Measurements from ENCODE around the gene KIRREL2. TPM values are rescaled to one million over a fixed set of nuclear protein-coding genes. Genes with fewer than 3 reads are reported as not detected.

Gene KIRREL2
- total RNA-seq, 1 donor from 2014 or later = 0.18 TPM

GRCh38 chr19:35842666-35843272 is 13.9 kb upstream of the KIRREL2 start:
- Histone ChIP-seq H3K27ac (ENCODE audit: low read depth, low read length) (no peak overlapping the region), H3K36me3 (ENCODE audit: insufficient read depth, low read length) (no peaks in the 10 kb centered on the region), H3K9ac (ENCODE audit: low read length) (no peak overlapping the region), H4K20me1 (ENCODE audit: insufficient read depth, low read length) (no peaks in the 10 kb centered on the region), H3K4me3 (ENCODE audit: insufficient read depth, low read depth, low read length) (no peak overlapping the region), H2AFZ (ENCODE audit: low read depth, low read length) (no peak overlapping the region), H3K9me3 (ENCODE audit: insufficient read depth, low read depth, low read length) (peaks cover 8% of the 10 kb centered on the region), H3K4me1 (ENCODE audit: insufficient read depth, low read length) (no peaks in the 10 kb centered on the region), H3K79me2 (ENCODE audit: insufficient read depth, low read length) (no peaks in the 10 kb centered on the region), H3K27me3 (ENCODE audit: insufficient read depth, low read length) (peaks cover 28% of the 10 kb centered on the region), H3K4me2 (ENCODE audit: low read length) (no peak overlapping the region)
- FAIRE-seq (no peak), DNase-seq (ENCODE audit: low read depth) (no peak)
- H3K27ac Mint-ChIP-seq (ENCODE audit: unreplicated experiment) = no peak overlapping the region
- no peaks in the 10 kb centered on the region for H3K36me3 Mint-ChIP-seq (ENCODE audit: low read depth, unreplicated experiment)
- peaks cover 12% of the 10 kb centered on the region for H3K4me1 Mint-ChIP-seq (ENCODE audit: low read depth, unreplicated experiment)
- peaks cover 61% of the 10 kb centered on the region for H3K27me3 Mint-ChIP-seq (ENCODE audit: low read depth, unreplicated experiment)
- H3K9me3 Mint-ChIP-seq (ENCODE audit: unreplicated experiment) = peaks cover 28% of the 10 kb centered on the region
- H3K4me3 Mint-ChIP-seq (ENCODE audit: unreplicated experiment) = no peak overlapping the region
- TF ChIP-seq EZH2 (IDR thresholded peaks at IDR 0.05; ENCODE audit: insufficient read depth, low read length) (no peak), CTCF (IDR thresholded peaks at IDR 0.05; ENCODE audit: insufficient read depth, low read depth, low read length) (no peak)

GRCh38 chr19:35843676-35844481 is 12.8 kb upstream of the KIRREL2 start:
- Mint-ChIP-seq H3K36me3 (ENCODE audit: low read depth, unreplicated experiment) (no peaks in the 10 kb centered on the region), H3K9me3 (ENCODE audit: unreplicated experiment) (peaks cover 28% of the 10 kb centered on the region), H3K4me1 (ENCODE audit: low read depth, unreplicated experiment) (peaks cover 12% of the 10 kb centered on the region), H3K27ac (ENCODE audit: unreplicated experiment) (peak overlapping the region; percentile 75), H3K27me3 (ENCODE audit: low read depth, unreplicated experiment) (peaks cover 70% of the 10 kb centered on the region), H3K4me3 (ENCODE audit: unreplicated experiment) (no peak overlapping the region)
- TF ChIP-seq EZH2 (IDR thresholded peaks at IDR 0.05; ENCODE audit: insufficient read depth, low read length) (no peak), CTCF (IDR thresholded peaks at IDR 0.05; ENCODE audit: insufficient read depth, low read depth, low read length) (no peak)
- FAIRE-seq (no peak), DNase-seq (ENCODE audit: low read depth) (no peak)
- H3K4me1 ChIP-seq (ENCODE audit: insufficient read depth, low read length) = no peaks in the 10 kb centered on the region
- H3K9me3 ChIP-seq (ENCODE audit: insufficient read depth, low read depth, low read length) = peaks cover 7% of the 10 kb centered on the region
- H3K9ac ChIP-seq (ENCODE audit: low read length) = no peak overlapping the region
- no peaks in the 10 kb centered on the region for H4K20me1 ChIP-seq (ENCODE audit: insufficient read depth, low read length)
- peaks cover 28% of the 10 kb centered on the region for H3K27me3 ChIP-seq (ENCODE audit: insufficient read depth, low read length)
- H2AFZ ChIP-seq (ENCODE audit: low read depth, low read length) = no peak overlapping the region
- no peak overlapping the region for H3K4me3 ChIP-seq (ENCODE audit: insufficient read depth, low read depth, low read length)
- no peak overlapping the region for H3K4me2 ChIP-seq (ENCODE audit: low read length)
- no peaks in the 10 kb centered on the region for H3K36me3 ChIP-seq (ENCODE audit: insufficient read depth, low read length)
- no peak overlapping the region for H3K27ac ChIP-seq (ENCODE audit: low read depth, low read length)
- H3K79me2 ChIP-seq (ENCODE audit: insufficient read depth, low read length) = no peaks in the 10 kb centered on the region

All from astrocyte (in vitro differentiated cells and primary cell).